Hepatocyte (in vitro differentiated cells): ENCODE data around the gene PRDM1. TPM values are rescaled to one million over a fixed set of nuclear protein-coding genes. Genes with fewer than 3 reads are reported as not detected.

Experiments
- DNase-seq: peaks from one replicate; pipeline ENCODE4 v3.0.0-alpha.2; 2016; ENCODE audit warnings: low spot score
- H2AFZ ChIP-seq: fragments of 200-600 bp; sonication (generic); 2 replicates; pipeline ENCODE4 v1.6.0; 2016; ENCODE audit warnings: antibody characterized with exemption, mild to moderate bottlenecking
- H3K27ac ChIP-seq: fragments of 200-600 bp; sonication (generic); 2 replicates; pipeline ENCODE4 v1.5.1; 2016; ENCODE audit warnings: mild to moderate bottlenecking
- H3K27me3 ChIP-seq: fragments of 200-600 bp; sonication (generic); 2 replicates; pipeline ENCODE4 v1.6.1; 2016
- H3K36me3 ChIP-seq: fragments of 200-600 bp; sonication (generic); replicated peaks from 2 replicates; pipeline ENCODE4 v1.5.1; 2016; ENCODE audit warnings: low read depth; ENCODE audit not compliant: insufficient read depth
- H3K4me1 ChIP-seq: fragments of 200-600 bp; sonication (generic); 2 replicates; pipeline ENCODE4 v1.5.1; 2016; ENCODE audit warnings: mild to moderate bottlenecking, moderate library complexity; ENCODE audit not compliant: insufficient read depth
- H3K4me2 ChIP-seq: fragments of 200-600 bp; sonication (generic); 2 replicates; pipeline ENCODE4 v1.6.0; 2016
- H3K4me3 ChIP-seq: fragments of 200-600 bp; sonication (generic); 2 replicates; pipeline ENCODE4 v1.5.1; 2016; ENCODE audit warnings: mild to moderate bottlenecking
- H3K79me2 ChIP-seq: fragments of 200-600 bp; sonication (generic); 2 replicates; pipeline ENCODE4 v1.6.0; 2017; ENCODE audit warnings: mild to moderate bottlenecking
- H3K9me2 ChIP-seq: fragments of 200-600 bp; sonication (generic); replicated peaks from 2 replicates; pipeline ENCODE4 v1.6.0; 2017; ENCODE audit warnings: mild to moderate bottlenecking; ENCODE audit not compliant: insufficient read depth
- H3K9me3 ChIP-seq: fragments of 200-600 bp; sonication (generic); 2 replicates; pipeline ENCODE4 v1.5.1; 2016; ENCODE audit warnings: low read depth, mild to moderate bottlenecking
- H4K20me1 ChIP-seq: fragments of 200-600 bp; sonication (generic); 2 replicates; pipeline ENCODE4 v1.6.0; 2016; ENCODE audit warnings: mild to moderate bottlenecking; ENCODE audit not compliant: insufficient read depth, poor library complexity, severe bottlenecking
- CTCF ChIP-seq: fragments of 200-600 bp; sonication (generic); IDR thresholded peaks from 2 replicates; pipeline ENCODE4 v1.5.1; 2016; ENCODE audit warnings: antibody characterized with exemption, mild to moderate bottlenecking; ENCODE audit not compliant: poor library complexity
- EZH2 ChIP-seq: fragments of 200-600 bp; sonication (generic); IDR thresholded peaks from 2 replicates; pipeline ENCODE4 v1.6.1; 2016; ENCODE audit warnings: antibody characterized with exemption, mild to moderate bottlenecking, borderline replicate concordance
- EZH2phosphoT487 ChIP-seq: fragments of 200-600 bp; sonication (generic); IDR thresholded peaks from one replicate; pipeline ENCODE4 v1.6.1; 2018; ENCODE audit warnings: antibody characterized with exemption, mild to moderate bottlenecking, low read depth, moderate library complexity; ENCODE audit not compliant: unreplicated experiment, severe bottlenecking
- WGBS: methylation state at CpG from one replicate; pipeline ENCODE4 v1.1.6; 2016; ENCODE audit warnings: low lambda C conversion rate; ENCODE audit errors: missing lambda C conversion rate; 5-methylcytosine and 5-hydroxymethylcytosine counted together
- polyA plus RNA-seq: library from polyadenylated mRNA; unstranded; fragments of >200 nt; fragmentation: Nextera tagmentation; extraction: Ambion mirVana; gene quantifications from 2 replicates; pipeline ENCODE4 v1.2.1, GENCODE V29; 2016
- total RNA-seq: library from RNA; depleted of rRNA; stranded (reverse); fragments of >200 nt; gene quantifications from 2 replicates; pipeline ENCODE4 v1.2.3, GENCODE V29; 2014

Gene PRDM1
- total and polyA plus RNA-seq, 2 experiments from 2014 or later, result 18.0 to 19.3 TPM

- TF ChIP-seq EZH2phosphoT487, result no peak
- TF ChIP-seq EZH2, result no peak
- TF ChIP-seq CTCF, result no peak
- Histone ChIP-seq H3K27ac (no peak overlapping the region), H3K4me2 (no peak overlapping the region), H3K36me3 (no peaks in the 10 kb centered on the region), H3K9me2 (no peaks in the 10 kb centered on the region), H3K27me3 (no peaks in the 10 kb centered on the region), H3K4me1 (peaks cover 23% of the 10 kb centered on the region), H3K9me3 (no peaks in the 10 kb centered on the region), H2AFZ (no peak overlapping the region), H3K79me2 (peaks cover 3% of the 10 kb centered on the region), H4K20me1 (peaks cover 3% of the 10 kb centered on the region), H3K4me3 (no peak overlapping the region)
- WGBS, result 92% methylated on average over 9 of the region's 9 CpGs
- DNase-seq, result no peak
These were observed 14.6 kb downstream of the PRDM1 start for GRCh38 chr6:106100755-106101154.

GRCh38 chr6:106101466-106101865 is 15.3 kb downstream of the PRDM1 start:
- no peaks in the 10 kb centered on the region for H3K9me3 ChIP-seq
- TF ChIP-seq EZH2phosphoT487 (no peak), EZH2 (no peak), CTCF (no peak)
- H3K36me3 ChIP-seq, result no peaks in the 10 kb centered on the region
- H2AFZ ChIP-seq, result no peak overlapping the region
- H3K4me1 ChIP-seq, result peaks cover 22% of the 10 kb centered on the region
- DNase-seq, result no peak
- WGBS, result 90% methylated on average over 3 of the region's 3 CpGs
- no peaks in the 10 kb centered on the region for H3K27me3 ChIP-seq
- peaks cover 3% of the 10 kb centered on the region for H3K79me2 ChIP-seq
- no peak overlapping the region for H3K4me3 ChIP-seq
- H4K20me1 ChIP-seq, result peaks cover 3% of the 10 kb centered on the region
- no peak overlapping the region for H3K4me2 ChIP-seq
- H3K9me2 ChIP-seq, result no peaks in the 10 kb centered on the region
- H3K27ac ChIP-seq, result no peak overlapping the region

- no peak overlapping the region for H3K4me3 ChIP-seq
- H3K27me3 ChIP-seq, result no peaks in the 10 kb centered on the region
- no peak overlapping the region for H3K27ac ChIP-seq
- peaks cover 16% of the 10 kb centered on the region for H3K4me1 ChIP-seq
- H4K20me1 ChIP-seq, result peaks cover 3% of the 10 kb centered on the region
- 95% methylated on average over 5 of the region's 5 CpGs for WGBS
- no peaks in the 10 kb centered on the region for H3K9me2 ChIP-seq
- H2AFZ ChIP-seq, result no peak overlapping the region
- H3K9me3 ChIP-seq, result no peaks in the 10 kb centered on the region
- no peak overlapping the region for H3K4me2 ChIP-seq
- no peaks in the 10 kb centered on the region for H3K36me3 ChIP-seq
- TF ChIP-seq EZH2phosphoT487 (no peak), EZH2 (no peak), CTCF (no peak)
- DNase-seq, result no peak
- peaks cover 2% of the 10 kb centered on the region for H3K79me2 ChIP-seq
These were observed 15.9 kb downstream of the PRDM1 start for GRCh38 chr6:106102034-106102433.
